Left lung (tissue), 10 donors: ENCODE data around the gene MRPL1. TPM values are rescaled to one million over a fixed set of nuclear protein-coding genes. Genes with fewer than 3 reads are reported as not detected.

ENCODE experiments used
- ATAC-seq: fragments of 200-7000 bp; cut with Tn5 transposase; one replicate; pipeline ENCODE4 v1.9.1; 2020; ENCODE audit warnings: moderate library complexity
- DNase-seq, 4 donors: peaks; one replicate each; pipeline ENCODE4 v3.0.0-alpha.2; 2013 to 2020
- H3K27ac ChIP-seq, 2 donors: fragments of 200-600 bp; sonication (generic) in 1 of 2; one replicate each; pipeline versions ENCODE4 v1.5.0 to v1.8.0; 2020 to 2021
- H3K27me3 ChIP-seq, 2 donors: fragments of 200-600 bp; sonication (generic) in 1 of 2; one replicate each; pipeline versions ENCODE4 v1.5.0 to v1.8.0; 2020 to 2021
- H3K36me3 ChIP-seq, 2 donors: fragments of 200-600 bp; sonication (generic) in 1 of 2; one replicate each; pipeline versions ENCODE4 v1.5.0 to v1.8.0; 2020 to 2021
- H3K4me1 ChIP-seq, 2 donors: fragments of 200-600 bp; one replicate each; pipeline ENCODE4 v1.8.0; 2021
- H3K4me3 ChIP-seq, 2 donors: fragments of 200-600 bp; sonication (generic) in 1 of 2; one replicate each; pipeline versions ENCODE4 v1.5.0 to v1.8.0; 2020 to 2021; ENCODE audit warnings: mild to moderate bottlenecking in 1 of 2
- H3K9me3 ChIP-seq, 2 donors: fragments of 200-600 bp; sonication (generic) in 1 of 2; one replicate each; pipeline versions ENCODE4 v1.5.0 to v1.8.0; 2020 to 2021
- CTCF ChIP-seq, 2 donors: fragments of 200-600 bp; sonication (generic) in 1 of 2; IDR thresholded peaks; one replicate each; pipeline versions ENCODE4 v1.5.0 to v1.8.0; 2021; ENCODE audit warnings: antibody characterized with exemption in 2 of 2
- intact Hi-C, 2 donors: fragments of 100-400 bp; cut with DNase I; formaldehyde crosslinking; loops; one replicate each; pipeline versions ENCODE4 v1.11.2 to v1.14.2; 2022
- polyA plus RNA-seq, 6 donors: library from polyadenylated mRNA; unstranded; fragments of 120-200 nt; gene quantifications; one replicate each; pipeline ENCODE4 v1.2.1, GENCODE V29; 2013; ENCODE audit not compliant: insufficient read length in 6 of 6
- total RNA-seq, 2 donors: library from RNA; stranded (reverse); fragmentation: NEBNext Ultra II Directional; extraction: Animal tissue kit (Norgen Biotek cat#: 25700); gene quantifications; one replicate each; pipeline ENCODE4 v1.2.1, GENCODE V29; 2021
- donor health status: DM: no; HTN: yes; CAD: no.
- donor health status: DM: no; HTN: no; CAD: no.

Gene MRPL1
- total and polyA plus RNA-seq, 8 donors, result 19.2 to 55.6 (median 47.8) TPM

- Histone ChIP-seq H3K9me3 (no peaks in the 10 kb centered on the region), H3K27me3 (no peaks in the 10 kb centered on the region), H3K36me3 (peaks cover 0 to 22% of the 10 kb centered on the region in 2 donors), H3K27ac (no peak overlapping the region), H3K4me3 (no peak overlapping the region), H3K4me1 (peaks cover 0 to 11% of the 10 kb centered on the region in 2 donors)
- ATAC-seq, result no peak
- TF ChIP-seq CTCF (IDR thresholded peaks at IDR 0.05), result no peak
- intact Hi-C loops, result no loop called here
- DNase-seq, result no peak
These were observed 49.3 kb downstream of the MRPL1 start for GRCh38 chr4:77911842-77912450.

- Histone ChIP-seq H3K4me3 (no peak overlapping the region), H3K9me3 (no peaks in the 10 kb centered on the region), H3K36me3 (peaks cover 0 to 14% of the 10 kb centered on the region in 2 donors), H3K27ac (no peak overlapping the region), H3K27me3 (no peaks in the 10 kb centered on the region), H3K4me1 (peaks cover 0 to 11% of the 10 kb centered on the region in 2 donors)
- TF ChIP-seq CTCF (IDR thresholded peaks at IDR 0.05), result no peak
- ATAC-seq (no peak), DNase-seq (no peak)
- intact Hi-C loops, result no loop called here
These were observed 50.7 kb downstream of the MRPL1 start for GRCh38 chr4:77913348-77913747.

GRCh38 chr4:77917075-77917474 is 54.4 kb downstream of the MRPL1 start:
- Histone ChIP-seq H3K9me3 (no peaks in the 10 kb centered on the region), H3K4me1 (peaks cover 0 to 10% of the 10 kb centered on the region in 2 donors), H3K27ac (no peak overlapping the region), H3K4me3 (no peak overlapping the region), H3K36me3 (no peaks in the 10 kb centered on the region), H3K27me3 (no peaks in the 10 kb centered on the region)
- ATAC-seq (no peak), DNase-seq (no peak)
- intact Hi-C loops, result no loop called here
- no peak for TF ChIP-seq CTCF (IDR thresholded peaks at IDR 0.05)

- DNase-seq, result no peak
- TF ChIP-seq CTCF (IDR thresholded peaks at IDR 0.05), result no peak
- Histone ChIP-seq H3K4me1 (peaks cover 0 to 10% of the 10 kb centered on the region in 2 donors), H3K4me3 (no peak overlapping the region), H3K27me3 (no peaks in the 10 kb centered on the region), H3K27ac (no peak overlapping the region), H3K9me3 (no peaks in the 10 kb centered on the region), H3K36me3 (no peaks in the 10 kb centered on the region)
- no peak for ATAC-seq
- intact Hi-C loops, result no loop called here
These were observed 55.0 kb downstream of the MRPL1 start for GRCh38 chr4:77917601-77918000.

GRCh38 chr4:77920371-77920770 is 57.7 kb downstream of the MRPL1 start:
- DNase-seq (no peak), ATAC-seq (no peak)
- H3K4me1 ChIP-seq, result peaks cover 0 to 10% of the 10 kb centered on the region in 2 donors
- no peaks in the 10 kb centered on the region for H3K36me3 ChIP-seq
- no peaks in the 10 kb centered on the region for H3K27me3 ChIP-seq
- no peak for TF ChIP-seq CTCF (IDR thresholded peaks at IDR 0.05)
- peaks cover 0 to 5% of the 10 kb centered on the region in 2 donors for H3K9me3 ChIP-seq
- peak overlapping the region in 1 of 2 donors; percentile 61 for H3K27ac ChIP-seq
- intact Hi-C loops, result no loop called here
- no peak overlapping the region for H3K4me3 ChIP-seq
